ENCODE results near the gene NCAPD2. TPM values are rescaled to one million over a fixed set of nuclear protein-coding genes. Genes with fewer than 3 reads are reported as not detected.

The NCAPD2 gene
- total RNA-seq, 1 donor from 2014 or later: 113 TPM

DNA sequence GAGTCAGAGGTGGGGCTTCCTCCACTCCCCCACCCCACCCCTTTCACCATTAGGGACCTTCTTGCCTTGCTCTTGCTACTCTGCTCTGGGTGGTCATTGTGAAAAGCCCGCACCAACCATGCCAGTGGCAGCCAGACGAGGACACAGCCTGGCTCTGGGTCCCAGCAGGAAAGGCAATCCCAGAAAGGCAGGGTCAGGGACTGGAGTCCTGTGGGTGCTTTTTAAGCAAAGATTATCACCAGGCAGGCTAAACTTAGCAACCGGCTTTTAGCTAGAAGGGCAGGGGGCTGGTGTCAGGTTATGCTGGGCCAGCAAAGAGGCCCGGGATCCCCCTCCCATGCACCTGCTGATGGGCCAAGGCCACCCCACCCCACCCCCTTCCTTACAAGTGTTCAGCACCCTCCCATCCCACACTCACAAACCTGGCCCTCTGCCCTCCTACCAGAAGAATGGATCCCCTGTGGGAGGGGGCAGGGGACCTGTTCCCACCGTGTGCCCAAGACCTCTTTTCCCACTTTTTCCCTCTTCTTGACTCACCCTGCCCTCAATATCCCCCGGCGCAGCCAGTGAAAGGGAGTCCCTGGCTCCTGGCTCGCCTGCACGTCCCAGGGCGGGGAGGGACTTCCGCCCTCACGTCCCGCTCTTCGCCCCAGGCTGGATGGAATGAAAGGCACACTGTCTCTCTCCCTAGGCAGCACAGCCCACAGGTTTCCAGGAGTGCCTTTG, 39.2 kb downstream of the NCAPD2 start:
- peaks cover 41% of the 10 kb centered on the region for H3K36me3 Mint-ChIP-seq
- H3K27me3 Mint-ChIP-seq (ENCODE audit: insufficient read depth, low read depth): peaks cover 20% of the 10 kb centered on the region
- Histone ChIP-seq H3K79me2 (ENCODE audit: low read depth) (peaks cover 57% of the 10 kb centered on the region), H3K36me3 (peaks cover 6% of the 10 kb centered on the region), H3K4me1 (peaks cover 29% of the 10 kb centered on the region), H3K4me3 (peak overlapping the region; percentile 89), H2AFZ (replicated peaks) (no peak overlapping the region), H3K4me2 (peak overlapping the region; percentile 99), H3K27ac (peak overlapping the region; percentile 85), H3K27me3 (no peaks in the 10 kb centered on the region), H4K20me1 (ENCODE audit: low read depth) (peaks cover 47% of the 10 kb centered on the region), H3F3A (ENCODE audit: low read depth) (peaks cover 81% of the 10 kb centered on the region), H3K9me3 (ENCODE audit: low read depth) (no peaks in the 10 kb centered on the region), H3K9ac (peak overlapping the region; percentile 40)
- peak; percentile 85 for DNase-seq (ENCODE audit: low spot score)
- H3K4me3 Mint-ChIP-seq: peak overlapping the region; percentile 95
- H3K27ac Mint-ChIP-seq: peak overlapping the region; percentile 93
- H3K9me3 Mint-ChIP-seq: no peaks in the 10 kb centered on the region
- no peak for TF ChIP-seq EZH2phosphoT487 (IDR thresholded peaks at IDR 0.05)
- TF ChIP-seq, protein P1, sequence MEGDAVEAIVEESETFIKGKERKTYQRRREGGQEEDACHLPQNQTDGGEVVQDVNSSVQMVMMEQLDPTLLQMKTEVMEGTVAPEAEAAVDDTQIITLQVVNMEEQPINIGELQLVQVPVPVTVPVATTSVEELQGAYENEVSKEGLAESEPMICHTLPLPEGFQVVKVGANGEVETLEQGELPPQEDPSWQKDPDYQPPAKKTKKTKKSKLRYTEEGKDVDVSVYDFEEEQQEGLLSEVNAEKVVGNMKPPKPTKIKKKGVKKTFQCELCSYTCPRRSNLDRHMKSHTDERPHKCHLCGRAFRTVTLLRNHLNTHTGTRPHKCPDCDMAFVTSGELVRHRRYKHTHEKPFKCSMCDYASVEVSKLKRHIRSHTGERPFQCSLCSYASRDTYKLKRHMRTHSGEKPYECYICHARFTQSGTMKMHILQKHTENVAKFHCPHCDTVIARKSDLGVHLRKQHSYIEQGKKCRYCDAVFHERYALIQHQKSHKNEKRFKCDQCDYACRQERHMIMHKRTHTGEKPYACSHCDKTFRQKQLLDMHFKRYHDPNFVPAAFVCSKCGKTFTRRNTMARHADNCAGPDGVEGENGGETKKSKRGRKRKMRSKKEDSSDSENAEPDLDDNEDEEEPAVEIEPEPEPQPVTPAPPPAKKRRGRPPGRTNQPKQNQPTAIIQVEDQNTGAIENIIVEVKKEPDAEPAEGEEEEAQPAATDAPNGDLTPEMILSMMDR (IDR thresholded peaks at IDR 0.05): no peak
- TF ChIP-seq EZH2 (IDR thresholded peaks at IDR 0.05): peak; percentile 3
- peaks cover 50% of the 10 kb centered on the region for H3K4me1 Mint-ChIP-seq

DNA sequence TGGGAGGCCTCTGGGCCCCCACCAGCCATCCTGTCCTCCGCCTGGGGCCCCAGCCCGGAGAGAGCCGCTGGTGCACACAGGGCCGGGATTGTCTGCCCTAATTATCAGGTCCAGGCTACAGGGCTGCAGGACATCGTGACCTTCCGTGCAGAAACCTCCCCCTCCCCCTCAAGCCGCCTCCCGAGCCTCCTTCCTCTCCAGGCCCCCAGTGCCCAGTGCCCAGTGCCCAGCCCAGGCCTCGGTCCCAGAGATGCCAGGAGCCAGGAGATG, 39.7 kb downstream of the NCAPD2 start:
- H3F3A ChIP-seq (ENCODE audit: low read depth): peaks cover 86% of the 10 kb centered on the region
- peak overlapping the region; percentile 89 for H3K4me3 ChIP-seq
- H3K9ac ChIP-seq: peak overlapping the region; percentile 40
- no peak overlapping the region for H2AFZ ChIP-seq (replicated peaks)
- H3K9me3 Mint-ChIP-seq: no peaks in the 10 kb centered on the region
- peaks cover 57% of the 10 kb centered on the region for H3K79me2 ChIP-seq (ENCODE audit: low read depth)
- H3K27ac Mint-ChIP-seq: peak overlapping the region; percentile 93
- H3K4me3 Mint-ChIP-seq: peak overlapping the region; percentile 95
- peak overlapping the region; percentile 85 for H3K27ac ChIP-seq
- peaks cover 50% of the 10 kb centered on the region for H3K4me1 Mint-ChIP-seq
- peaks cover 52% of the 10 kb centered on the region for H4K20me1 ChIP-seq (ENCODE audit: low read depth)
- peaks cover 20% of the 10 kb centered on the region for H3K27me3 Mint-ChIP-seq (ENCODE audit: insufficient read depth, low read depth)
- DNase-seq (ENCODE audit: low spot score): peak; percentile 80
- peaks cover 29% of the 10 kb centered on the region for H3K4me1 ChIP-seq
- no peaks in the 10 kb centered on the region for H3K27me3 ChIP-seq
- peaks cover 37% of the 10 kb centered on the region for H3K36me3 Mint-ChIP-seq
- peaks cover 6% of the 10 kb centered on the region for H3K36me3 ChIP-seq
- H3K9me3 ChIP-seq (ENCODE audit: low read depth): no peaks in the 10 kb centered on the region
- peak overlapping the region; percentile 99 for H3K4me2 ChIP-seq
- TF ChIP-seq EZH2phosphoT487 (IDR thresholded peaks at IDR 0.05): no peak
- TF ChIP-seq EZH2 (IDR thresholded peaks at IDR 0.05): peak; percentile 26

DNA sequence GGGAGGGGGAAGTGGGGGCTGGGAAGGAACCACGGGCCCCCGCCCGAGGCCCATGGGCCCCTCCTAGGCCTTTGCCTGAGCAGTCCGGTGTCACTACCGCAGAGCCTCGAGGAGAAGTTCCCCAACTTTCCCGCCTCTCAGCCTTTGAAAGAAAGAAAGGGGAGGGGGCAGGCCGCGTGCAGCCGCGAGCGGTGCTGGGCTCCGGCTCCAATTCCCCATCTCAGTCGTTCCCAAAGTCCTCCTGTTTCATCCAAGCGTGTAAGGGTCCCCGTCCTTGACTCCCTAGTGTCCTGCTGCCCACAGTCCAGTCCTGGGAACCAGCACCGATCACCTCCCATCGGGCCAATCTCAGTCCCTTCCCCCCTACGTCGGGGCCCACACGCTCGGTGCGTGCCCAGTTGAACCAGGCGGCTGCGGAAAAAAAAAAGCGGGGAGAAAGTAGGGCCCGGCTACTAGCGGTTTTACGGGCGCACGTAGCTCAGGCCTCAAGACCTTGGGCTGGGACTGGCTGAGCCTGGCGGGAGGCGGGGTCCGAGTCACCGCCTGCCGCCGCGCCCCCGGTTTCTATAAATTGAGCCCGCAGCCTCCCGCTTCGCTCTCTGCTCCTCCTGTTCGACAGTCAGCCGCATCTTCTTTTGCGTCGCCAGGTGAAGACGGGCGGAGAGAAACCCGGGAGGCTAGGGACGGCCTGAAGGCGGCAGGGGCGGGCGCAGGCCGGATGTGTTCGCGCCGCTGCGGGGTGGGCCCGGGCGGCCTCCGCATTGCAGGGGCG, 40.2 kb downstream of the NCAPD2 start, which contains the start of gene GAPDH:
Gene GAPDH, plus strand, starts transcription at position 595 of the 772 bp plus-strand sequence. CDS start 316 bp downstream, outside the sequence.
- Mint-ChIP-seq H3K9me3 (no peaks in the 10 kb centered on the region), H3K27ac (peak within 1 kb of the TSS; percentile 100), H3K36me3 (peaks cover 32% of the 10 kb centered on the region), H3K4me1 (peaks cover 47% of the 10 kb centered on the region), H3K4me3 (peak within 1 kb of the TSS; percentile 95), H3K27me3 (ENCODE audit: insufficient read depth, low read depth) (peaks cover 19% of the 10 kb centered on the region)
- no peaks in the 10 kb centered on the region for H3K27me3 ChIP-seq
- peaks cover 91% of the 10 kb centered on the region for H3F3A ChIP-seq (ENCODE audit: low read depth)
- TF ChIP-seq EZH2 (IDR thresholded peaks at IDR 0.05) (peak; percentile 7), EZH2phosphoT487 (IDR thresholded peaks at IDR 0.05) (no peak)
- H3K9me3 ChIP-seq (ENCODE audit: low read depth): no peaks in the 10 kb centered on the region
- peaks cover 57% of the 10 kb centered on the region for H4K20me1 ChIP-seq (ENCODE audit: low read depth)
- peak within 1 kb of the TSS; percentile 99 for H3K4me2 ChIP-seq
- peaks cover 6% of the 10 kb centered on the region for H3K36me3 ChIP-seq
- H2AFZ ChIP-seq (replicated peaks): no peak within 1 kb of the TSS
- peak within 1 kb of the TSS; percentile 74 for H3K9ac ChIP-seq
- H3K27ac ChIP-seq: peak within 1 kb of the TSS; percentile 85
- peak; percentile 97 for DNase-seq (ENCODE audit: low spot score)
- H3K4me1 ChIP-seq: peaks cover 29% of the 10 kb centered on the region
- H3K79me2 ChIP-seq (ENCODE audit: low read depth): peaks cover 57% of the 10 kb centered on the region
- H3K4me3 ChIP-seq: peak within 1 kb of the TSS; percentile 89

DNA sequence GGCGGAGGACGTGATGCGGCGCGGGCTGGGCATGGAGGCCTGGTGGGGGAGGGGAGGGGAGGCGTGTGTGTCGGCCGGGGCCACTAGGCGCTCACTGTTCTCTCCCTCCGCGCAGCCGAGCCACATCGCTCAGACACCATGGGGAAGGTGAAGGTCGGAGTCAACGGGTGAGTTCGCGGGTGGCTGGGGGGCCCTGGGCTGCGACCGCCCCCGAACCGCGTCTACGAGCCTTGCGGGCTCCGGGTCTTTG, 40.7 kb downstream of the NCAPD2 start:
- peak overlapping the region; percentile 89 for H3K4me3 ChIP-seq
- DNase-seq (ENCODE audit: low spot score): no peak
- TF ChIP-seq, protein P1 (IDR thresholded peaks at IDR 0.05): no peak
- TF ChIP-seq EZH2phosphoT487 (IDR thresholded peaks at IDR 0.05) (no peak), EZH2 (IDR thresholded peaks at IDR 0.05) (no peak)
- H3K4me1 Mint-ChIP-seq: peaks cover 48% of the 10 kb centered on the region
- H3F3A ChIP-seq (ENCODE audit: low read depth): peaks cover 95% of the 10 kb centered on the region
- H3K4me1 ChIP-seq: peaks cover 29% of the 10 kb centered on the region
- peaks cover 33% of the 10 kb centered on the region for H3K36me3 Mint-ChIP-seq
- peaks cover 62% of the 10 kb centered on the region for H4K20me1 ChIP-seq (ENCODE audit: low read depth)
- H3K4me2 ChIP-seq: peak overlapping the region; percentile 99
- H3K9ac ChIP-seq: peak overlapping the region; percentile 74
- no peaks in the 10 kb centered on the region for H3K27me3 ChIP-seq
- no peak overlapping the region for H2AFZ ChIP-seq (replicated peaks)
- peak overlapping the region; percentile 95 for H3K4me3 Mint-ChIP-seq
- peaks cover 6% of the 10 kb centered on the region for H3K36me3 ChIP-seq
- peaks cover 18% of the 10 kb centered on the region for H3K27me3 Mint-ChIP-seq (ENCODE audit: insufficient read depth, low read depth)
- H3K79me2 ChIP-seq (ENCODE audit: low read depth): peaks cover 57% of the 10 kb centered on the region
- H3K27ac ChIP-seq: peak overlapping the region; percentile 85
- no peaks in the 10 kb centered on the region for H3K9me3 Mint-ChIP-seq
- no peak overlapping the region for H3K27ac Mint-ChIP-seq
- H3K9me3 ChIP-seq (ENCODE audit: low read depth): no peaks in the 10 kb centered on the region

Data from neural progenitor cell (in vitro differentiated cells).